ENCODE results near the gene NAGS.

Gene NAGS

GRCh38 chr17:43978078-43978477 lies 26.3 kb upstream of the NAGS start:
- TF ChIP-seq CTCF (conservative IDR thresholded peaks at IDR 0.05; ENCODE audit: low read depth, low read length) = no peak

GRCh38 chr17:43979011-43979410 lies 25.4 kb upstream of the NAGS start:
- no peak overlapping the region for H3K4me3 ChIP-seq (ENCODE audit: low read length)
- TF ChIP-seq CTCF (conservative IDR thresholded peaks at IDR 0.05; ENCODE audit: low read depth, low read length) = no peak
- DNase-seq (ENCODE audit: low read depth) = no peak

More at GRCh38 chr17:43978078-43978477, 26.3 kb upstream of the NAGS start:
- no peak overlapping the region for H3K4me3 ChIP-seq (ENCODE audit: low read length)
- no peak for DNase-seq (ENCODE audit: low read depth)

GRCh38 chr17:43979671-43980070 lies 24.8 kb upstream of the NAGS start:
- no peak for TF ChIP-seq CTCF (conservative IDR thresholded peaks at IDR 0.05; ENCODE audit: low read depth, low read length)
- DNase-seq (ENCODE audit: low read depth) = no peak
- no peak overlapping the region for H3K4me3 ChIP-seq (ENCODE audit: low read length)

GRCh38 chr17:43982171-43982570 lies 22.3 kb upstream of the NAGS start:
- TF ChIP-seq CTCF (conservative IDR thresholded peaks at IDR 0.05; ENCODE audit: low read depth, low read length) = no peak
- H3K4me3 ChIP-seq (ENCODE audit: low read length) = no peak overlapping the region
- no peak for DNase-seq (ENCODE audit: low read depth)

GRCh38 chr17:43983196-43983514 lies 21.3 kb upstream of the NAGS start:
- no peak overlapping the region for H3K4me3 ChIP-seq (ENCODE audit: low read length)
- no peak for DNase-seq (ENCODE audit: low read depth)
- no peak for TF ChIP-seq CTCF (conservative IDR thresholded peaks at IDR 0.05; ENCODE audit: low read depth, low read length)

- peak; percentile 45 for TF ChIP-seq CTCF (conservative IDR thresholded peaks at IDR 0.05; ENCODE audit: low read depth, low read length)
- peak overlapping the region; percentile 34 for H3K4me3 ChIP-seq (ENCODE audit: low read length)
- DNase-seq (ENCODE audit: low read depth) = no peak
These were observed 20.7 kb upstream of the NAGS start for GRCh38 chr17:43983515-43984411.

- TF ChIP-seq CTCF (conservative IDR thresholded peaks at IDR 0.05; ENCODE audit: low read depth, low read length) = no peak
- H3K4me3 ChIP-seq (ENCODE audit: low read length) = no peak overlapping the region
- no peak for DNase-seq (ENCODE audit: low read depth)
These were observed 19.9 kb upstream of the NAGS start for GRCh38 chr17:43984521-43984920.
